ENCODE results near the gene ACO1.

The ACO1 gene

GRCh38 chr9:32502464-32502863 lies 118.0 kb downstream of the ACO1 start:
- DNase-seq = no peak

- DNase-seq = no peak
Measured at GRCh38 chr9:32503008-32503407, 118.6 kb downstream of the ACO1 start.
